ENCODE results near the gene SPDYE3.
"Not testable (repeated sequence)": the region's sequence is repeated elsewhere in the genome, so short reads cannot be mapped to it uniquely, and the experiment has no call there.

Gene SPDYE3

DNA sequence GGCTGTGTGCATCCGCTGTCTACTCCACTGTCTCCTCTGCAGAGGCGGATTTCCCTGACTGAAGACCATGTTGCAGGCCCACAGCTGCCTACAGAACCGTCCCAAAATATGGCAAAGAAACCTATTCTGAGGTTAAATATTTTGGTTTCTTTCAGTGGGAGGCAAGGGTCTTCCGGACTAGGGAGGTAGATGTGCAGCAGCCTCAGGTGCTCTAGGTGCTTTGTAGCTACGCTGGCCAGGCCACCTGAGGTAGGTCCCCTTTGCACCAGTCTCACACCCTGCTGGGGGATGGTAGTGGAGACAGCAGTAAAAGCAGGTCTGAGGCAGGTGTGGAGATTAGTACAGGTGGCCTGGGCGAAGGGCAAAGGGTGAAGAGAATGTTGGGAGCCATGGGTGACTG, 42.3 kb downstream of the SPDYE3 start:
- H4K20me1 ChIP-seq (ENCODE audit: insufficient read depth, low read length) = no peaks in the 10 kb centered on the region; the same call in 1 of the 2 replicates

DNA sequence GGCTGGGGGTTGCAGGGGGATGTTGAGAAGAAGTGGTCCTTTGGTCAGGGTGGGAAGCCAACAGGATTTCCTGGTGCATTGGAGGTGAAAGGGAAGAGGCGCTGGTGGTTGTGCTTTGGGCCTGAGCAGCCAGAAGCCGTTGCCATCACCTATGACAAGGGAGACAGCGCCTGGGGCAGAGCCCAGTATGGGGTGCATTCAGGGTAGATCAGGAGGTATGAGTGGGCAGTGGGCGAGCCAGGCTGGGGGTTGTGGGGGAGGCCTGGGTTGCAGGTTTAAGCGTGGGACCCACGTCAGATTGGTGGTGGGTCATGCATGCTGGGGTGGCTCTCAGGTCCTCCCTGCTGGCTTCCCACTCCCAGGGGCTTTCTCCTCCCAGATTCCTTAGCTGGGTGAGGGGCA, 44.2 kb downstream of the SPDYE3 start:
- Histone ChIP-seq H4K20me1 (ENCODE audit: insufficient read depth, low read length) (no peaks in the 10 kb centered on the region; the same call in 1 of the 2 replicates), H3K9ac (ENCODE audit: low read length) (no peak overlapping the region), H2AFZ (ENCODE audit: low read depth, low read length) (no peak overlapping the region), H3K27me3 (ENCODE audit: low read depth, low read length) (no peaks in the 10 kb centered on the region), H3K27ac (ENCODE audit: low read length) (no peak overlapping the region), H3K9me3 (ENCODE audit: insufficient read depth, low read length) (no peaks in the 10 kb centered on the region), H3K4me1 (ENCODE audit: low read length) (no peaks in the 10 kb centered on the region), H3K4me3 (ENCODE audit: low read length) (no peak overlapping the region), H3K79me2 (ENCODE audit: low read length) (peaks cover 5% of the 10 kb centered on the region; the same call in 1 of the 2 replicates), H3K4me2 (ENCODE audit: low read length) (no peak overlapping the region), H3K36me3 (replicated peaks; ENCODE audit: low read depth, low read length) (peaks cover 56% of the 10 kb centered on the region)
- no peak for TF ChIP-seq EZH2phosphoT487 (IDR thresholded peaks at IDR 0.05; ENCODE audit: low read depth)

More for the DNA sequence above, 42.3 kb downstream of the SPDYE3 start:
- Histone ChIP-seq H3K4me3 (ENCODE audit: low read length) (no peak overlapping the region), H3K36me3 (replicated peaks; ENCODE audit: low read depth, low read length) (peaks cover 48% of the 10 kb centered on the region), H2AFZ (ENCODE audit: low read depth, low read length) (no peak overlapping the region), H3K79me2 (ENCODE audit: low read length) (peaks cover 9% of the 10 kb centered on the region), H3K9me3 (ENCODE audit: insufficient read depth, low read length) (no peaks in the 10 kb centered on the region), H3K27ac (ENCODE audit: low read length) (no peak overlapping the region), H3K27me3 (ENCODE audit: low read depth, low read length) (no peaks in the 10 kb centered on the region), H3K4me1 (ENCODE audit: low read length) (peaks cover 4% of the 10 kb centered on the region), H3K9ac (ENCODE audit: low read length) (no peak overlapping the region), H3K4me2 (ENCODE audit: low read length) (no peak overlapping the region)
- TF ChIP-seq, protein P1, sequence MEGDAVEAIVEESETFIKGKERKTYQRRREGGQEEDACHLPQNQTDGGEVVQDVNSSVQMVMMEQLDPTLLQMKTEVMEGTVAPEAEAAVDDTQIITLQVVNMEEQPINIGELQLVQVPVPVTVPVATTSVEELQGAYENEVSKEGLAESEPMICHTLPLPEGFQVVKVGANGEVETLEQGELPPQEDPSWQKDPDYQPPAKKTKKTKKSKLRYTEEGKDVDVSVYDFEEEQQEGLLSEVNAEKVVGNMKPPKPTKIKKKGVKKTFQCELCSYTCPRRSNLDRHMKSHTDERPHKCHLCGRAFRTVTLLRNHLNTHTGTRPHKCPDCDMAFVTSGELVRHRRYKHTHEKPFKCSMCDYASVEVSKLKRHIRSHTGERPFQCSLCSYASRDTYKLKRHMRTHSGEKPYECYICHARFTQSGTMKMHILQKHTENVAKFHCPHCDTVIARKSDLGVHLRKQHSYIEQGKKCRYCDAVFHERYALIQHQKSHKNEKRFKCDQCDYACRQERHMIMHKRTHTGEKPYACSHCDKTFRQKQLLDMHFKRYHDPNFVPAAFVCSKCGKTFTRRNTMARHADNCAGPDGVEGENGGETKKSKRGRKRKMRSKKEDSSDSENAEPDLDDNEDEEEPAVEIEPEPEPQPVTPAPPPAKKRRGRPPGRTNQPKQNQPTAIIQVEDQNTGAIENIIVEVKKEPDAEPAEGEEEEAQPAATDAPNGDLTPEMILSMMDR (IDR thresholded peaks at IDR 0.05; ENCODE audit: low read depth, low read length) = no peak
- no peak for TF ChIP-seq EZH2phosphoT487 (IDR thresholded peaks at IDR 0.05; ENCODE audit: low read depth)

DNA sequence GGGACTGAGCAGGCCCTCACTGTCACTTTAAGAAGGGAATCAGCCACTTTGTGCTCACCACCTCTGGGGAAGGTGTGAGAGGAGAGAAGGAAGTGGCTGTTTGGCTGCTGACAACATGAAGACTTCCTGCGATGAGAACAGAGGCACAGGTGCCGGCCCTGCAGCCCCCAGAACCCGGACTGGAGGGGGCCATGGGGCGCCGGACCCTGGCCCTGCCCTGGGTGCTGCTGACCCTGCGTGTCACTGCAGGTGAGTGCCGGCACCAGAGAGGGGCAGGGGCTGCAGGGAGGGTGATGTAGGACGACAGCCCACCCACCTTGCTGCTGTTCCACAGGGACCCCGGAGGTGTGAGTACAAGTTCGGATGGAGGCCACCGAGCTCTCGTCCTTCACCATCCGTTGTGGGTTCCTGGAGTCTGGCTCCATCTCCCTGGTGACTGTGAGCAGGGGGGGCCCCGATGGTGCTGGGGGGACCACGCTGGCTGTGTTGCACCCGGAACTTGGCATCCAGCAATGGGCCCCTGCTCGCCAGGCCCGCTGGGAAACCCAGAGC, 44.8 kb downstream of the SPDYE3 start:
- not testable (repeated sequence) for H2AFZ ChIP-seq (ENCODE audit: low read depth, low read length); H3K27ac ChIP-seq (ENCODE audit: low read length); H3K4me2 ChIP-seq (ENCODE audit: low read length); H3K4me1 ChIP-seq (ENCODE audit: low read length); H3K79me2 ChIP-seq (ENCODE audit: low read length); H3K4me3 ChIP-seq (ENCODE audit: low read length); H3K9me3 ChIP-seq (ENCODE audit: insufficient read depth, low read length); H3K9ac ChIP-seq (ENCODE audit: low read length); H4K20me1 ChIP-seq (ENCODE audit: insufficient read depth, low read length); H3K27me3 ChIP-seq (ENCODE audit: low read depth, low read length)
- peaks cover 50% of the 10 kb centered on the region for H3K36me3 ChIP-seq (replicated peaks; ENCODE audit: low read depth, low read length)

DNA sequence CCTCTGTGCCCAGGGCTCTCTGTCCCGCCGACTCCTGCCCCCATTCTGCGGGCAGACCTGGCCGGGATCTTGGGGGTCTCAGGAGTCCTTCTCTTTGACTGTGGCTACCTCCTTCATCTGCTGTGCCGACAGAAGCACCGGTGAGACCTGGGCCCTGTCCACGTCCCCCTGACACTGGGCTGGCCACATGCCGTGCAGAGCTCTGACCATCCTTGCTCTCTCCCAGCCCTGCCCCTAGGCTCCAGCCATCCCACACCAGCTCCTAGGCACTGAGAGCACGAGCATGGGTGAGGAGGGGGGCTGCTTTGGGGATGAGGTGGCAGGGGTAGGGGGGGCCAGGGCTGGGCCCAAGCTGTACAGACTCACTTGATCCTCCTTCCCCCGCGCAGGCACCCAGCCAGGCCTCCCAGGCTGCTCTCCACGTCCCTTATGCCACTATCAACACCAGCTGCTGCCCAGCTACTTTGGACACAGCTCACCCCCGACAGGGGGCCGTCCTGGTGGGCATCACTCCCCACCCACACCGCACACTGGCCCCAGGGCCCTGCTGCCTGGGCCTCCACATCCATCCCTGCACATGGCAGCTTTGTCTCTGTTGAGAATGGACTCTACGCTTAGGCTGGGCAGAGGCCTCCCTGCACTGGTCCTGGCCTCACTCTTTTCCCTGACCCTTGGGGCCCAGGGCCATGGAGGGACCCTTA, 45.6 kb downstream of the SPDYE3 start:
- no peaks in the 10 kb centered on the region; the same call in 1 of the 2 replicates for H4K20me1 ChIP-seq (ENCODE audit: insufficient read depth, low read length)
- no peak for TF ChIP-seq EZH2phosphoT487 (IDR thresholded peaks at IDR 0.05; ENCODE audit: low read depth)
- TF ChIP-seq, protein P1 (IDR thresholded peaks at IDR 0.05; ENCODE audit: low read depth, low read length) = no peak
- no peak overlapping the region for H3K27ac ChIP-seq (ENCODE audit: low read length)
- H3K9ac ChIP-seq (ENCODE audit: low read length) = no peak overlapping the region
- H3K9me3 ChIP-seq (ENCODE audit: insufficient read depth, low read length) = no peaks in the 10 kb centered on the region
- no peak overlapping the region for H2AFZ ChIP-seq (ENCODE audit: low read depth, low read length)
- H3K4me3 ChIP-seq (ENCODE audit: low read length) = no peak overlapping the region
- no peaks in the 10 kb centered on the region for H3K79me2 ChIP-seq (ENCODE audit: low read length)
- no peak overlapping the region for H3K4me2 ChIP-seq (ENCODE audit: low read length)
- no peaks in the 10 kb centered on the region for H3K27me3 ChIP-seq (ENCODE audit: low read depth, low read length)
- peaks cover 2% of the 10 kb centered on the region for H3K4me1 ChIP-seq (ENCODE audit: low read length)
- peaks cover 43% of the 10 kb centered on the region for H3K36me3 ChIP-seq (replicated peaks; ENCODE audit: low read depth, low read length)

DNA sequence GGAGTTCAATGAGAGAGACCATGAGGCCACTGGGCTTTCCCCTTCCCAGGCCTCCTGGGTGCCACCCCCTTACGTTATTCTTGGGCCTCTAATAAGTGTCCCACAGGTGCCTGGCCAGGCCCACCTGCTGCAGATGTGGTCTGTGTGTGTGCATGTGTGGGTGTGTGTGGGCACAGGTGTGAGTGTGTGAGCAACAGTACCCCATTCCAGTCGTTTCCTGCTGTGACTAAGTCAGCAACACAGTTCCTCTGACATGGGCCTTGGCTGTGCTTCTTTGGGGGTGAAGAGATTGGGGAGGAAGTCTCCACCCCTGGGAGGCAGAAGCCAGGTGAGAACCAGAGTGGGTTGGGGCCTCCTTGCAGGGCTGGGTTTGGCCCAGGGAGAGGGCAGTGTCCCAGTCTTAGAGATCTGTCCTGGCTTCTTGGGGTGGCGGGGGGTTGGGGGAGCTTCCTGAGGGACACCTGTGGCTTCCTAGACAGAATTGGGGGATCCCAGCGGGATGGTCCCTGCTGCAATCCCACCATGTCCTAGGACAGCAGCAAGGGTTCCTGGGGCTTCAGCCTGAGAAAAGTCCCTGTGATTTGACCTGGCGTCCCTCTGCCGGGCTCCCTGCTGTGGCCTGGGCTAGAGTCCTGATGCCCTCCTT, 46.3 kb downstream of the SPDYE3 start:
- no peak overlapping the region for H3K27ac ChIP-seq (ENCODE audit: low read length)
- TF ChIP-seq, protein P1 (IDR thresholded peaks at IDR 0.05; ENCODE audit: low read depth, low read length) = no peak
- no peak for TF ChIP-seq EZH2phosphoT487 (IDR thresholded peaks at IDR 0.05; ENCODE audit: low read depth)
- H3K4me3 ChIP-seq (ENCODE audit: low read length) = no peak overlapping the region
- H3K27me3 ChIP-seq (ENCODE audit: low read depth, low read length) = no peaks in the 10 kb centered on the region
- no peaks in the 10 kb centered on the region for H3K9me3 ChIP-seq (ENCODE audit: insufficient read depth, low read length)
- peaks cover 42% of the 10 kb centered on the region for H3K36me3 ChIP-seq (replicated peaks; ENCODE audit: low read depth, low read length)
- no peak overlapping the region for H2AFZ ChIP-seq (ENCODE audit: low read depth, low read length)
- H4K20me1 ChIP-seq (ENCODE audit: insufficient read depth, low read length) = no peaks in the 10 kb centered on the region; the same call in 1 of the 2 replicates
- H3K4me2 ChIP-seq (ENCODE audit: low read length) = no peak overlapping the region
- H3K4me1 ChIP-seq (ENCODE audit: low read length) = peaks cover 9% of the 10 kb centered on the region
- H3K79me2 ChIP-seq (ENCODE audit: low read length) = no peaks in the 10 kb centered on the region
- no peak overlapping the region for H3K9ac ChIP-seq (ENCODE audit: low read length)

Data from OCI-LY3 (cell line).